ENCODE measurements around the gene ARHGAP18.

Gene ARHGAP18

DNA sequence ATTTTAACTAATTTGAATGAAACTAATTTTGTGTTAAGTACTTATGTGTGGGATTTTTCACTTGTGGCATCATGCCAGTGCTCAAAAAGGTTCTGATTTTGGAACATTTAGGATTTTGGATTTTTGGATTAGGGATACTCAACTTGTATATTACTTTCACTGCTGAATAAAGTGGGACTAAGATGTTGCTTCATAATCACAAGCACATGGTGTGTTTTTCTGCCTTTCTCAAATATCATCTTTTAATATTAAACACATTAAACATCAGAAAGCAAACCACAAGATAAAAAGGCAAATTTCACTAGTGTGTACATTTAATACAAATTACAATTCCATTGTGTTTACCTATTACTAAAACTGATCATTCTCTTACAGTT, 89.8 kb downstream of the ARHGAP18 start:
- H3K4me3 ChIP-seq (ENCODE audit: low read depth, low read length): no peak overlapping the region
- TF ChIP-seq, protein P1, sequence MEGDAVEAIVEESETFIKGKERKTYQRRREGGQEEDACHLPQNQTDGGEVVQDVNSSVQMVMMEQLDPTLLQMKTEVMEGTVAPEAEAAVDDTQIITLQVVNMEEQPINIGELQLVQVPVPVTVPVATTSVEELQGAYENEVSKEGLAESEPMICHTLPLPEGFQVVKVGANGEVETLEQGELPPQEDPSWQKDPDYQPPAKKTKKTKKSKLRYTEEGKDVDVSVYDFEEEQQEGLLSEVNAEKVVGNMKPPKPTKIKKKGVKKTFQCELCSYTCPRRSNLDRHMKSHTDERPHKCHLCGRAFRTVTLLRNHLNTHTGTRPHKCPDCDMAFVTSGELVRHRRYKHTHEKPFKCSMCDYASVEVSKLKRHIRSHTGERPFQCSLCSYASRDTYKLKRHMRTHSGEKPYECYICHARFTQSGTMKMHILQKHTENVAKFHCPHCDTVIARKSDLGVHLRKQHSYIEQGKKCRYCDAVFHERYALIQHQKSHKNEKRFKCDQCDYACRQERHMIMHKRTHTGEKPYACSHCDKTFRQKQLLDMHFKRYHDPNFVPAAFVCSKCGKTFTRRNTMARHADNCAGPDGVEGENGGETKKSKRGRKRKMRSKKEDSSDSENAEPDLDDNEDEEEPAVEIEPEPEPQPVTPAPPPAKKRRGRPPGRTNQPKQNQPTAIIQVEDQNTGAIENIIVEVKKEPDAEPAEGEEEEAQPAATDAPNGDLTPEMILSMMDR (IDR thresholded peaks at IDR 0.05; ENCODE audit: low read depth, low read length): no peak

DNA sequence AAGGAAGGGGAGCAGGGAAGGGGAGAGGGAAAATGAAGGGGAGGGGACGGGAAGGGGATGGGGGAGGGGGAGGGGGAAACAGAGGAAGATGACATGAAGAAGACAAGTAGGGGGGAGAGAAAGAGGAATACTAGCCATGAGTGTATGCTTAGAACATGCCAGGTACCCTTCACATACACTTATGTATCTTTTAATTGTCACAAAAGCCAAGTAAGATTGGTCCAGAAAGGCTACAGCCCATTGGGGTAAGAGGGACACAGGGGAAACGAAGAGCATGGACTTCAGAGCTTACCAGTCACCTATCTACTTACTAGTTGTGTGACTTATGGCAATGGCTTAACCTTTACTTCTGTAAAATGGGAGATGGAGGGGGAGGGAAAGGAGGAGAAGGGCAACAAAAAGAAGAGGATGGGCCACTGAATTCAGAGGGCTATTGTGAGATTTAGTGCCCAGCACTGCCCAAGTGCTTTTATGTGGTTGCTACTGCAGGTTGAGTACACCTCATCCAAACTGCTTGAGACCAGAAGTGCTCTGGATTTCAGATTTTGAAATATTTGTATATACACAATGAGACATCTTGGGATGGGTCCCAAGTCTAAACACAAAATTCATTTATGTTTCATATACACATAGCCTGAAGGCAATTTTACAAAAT, 90.3 kb downstream of the ARHGAP18 start:
- TF ChIP-seq, protein P1 (IDR thresholded peaks at IDR 0.05; ENCODE audit: low read depth, low read length): no peak
- H3K4me3 ChIP-seq (ENCODE audit: low read depth, low read length): no peak overlapping the region

DNA sequence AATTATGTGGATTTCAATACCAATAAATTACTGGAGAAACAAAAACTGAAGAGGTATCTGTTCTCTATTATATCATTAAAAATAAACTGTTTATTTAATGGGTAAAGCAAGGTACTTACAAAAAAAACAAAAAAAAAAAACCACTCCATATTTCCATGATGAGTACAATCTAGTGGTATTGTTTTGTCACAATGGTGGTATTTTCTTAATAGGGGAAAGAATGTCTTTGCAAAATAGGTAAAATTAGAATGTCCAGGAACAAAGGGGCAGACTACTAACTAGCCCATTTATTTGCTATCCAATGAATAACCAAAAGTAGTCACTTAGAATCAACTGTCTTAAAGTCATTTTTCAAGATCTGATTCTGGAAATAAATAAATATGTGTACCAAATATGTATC, 92.0 kb downstream of the ARHGAP18 start:
- TF ChIP-seq, protein P1 (IDR thresholded peaks at IDR 0.05; ENCODE audit: low read depth, low read length): no peak
- H3K4me3 ChIP-seq (ENCODE audit: low read depth, low read length): no peak overlapping the region

DNA sequence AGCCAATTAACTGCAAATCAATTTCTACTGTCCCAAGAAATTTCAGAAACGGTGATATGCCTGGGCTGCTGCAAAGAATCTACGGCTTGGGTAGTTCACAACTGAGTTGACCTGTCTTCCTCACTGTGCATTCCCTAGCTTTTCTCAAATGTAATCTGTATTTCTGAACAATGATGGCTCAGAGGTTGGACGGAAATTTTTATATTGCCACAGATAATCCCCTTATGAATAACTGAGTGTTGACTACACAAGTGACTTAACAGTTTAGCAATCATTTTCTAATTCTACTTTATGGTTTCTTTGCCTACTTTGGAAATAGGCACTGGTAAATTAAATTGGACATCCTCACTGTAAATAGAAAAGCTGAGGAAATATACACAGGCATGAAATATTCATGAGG, 94.5 kb downstream of the ARHGAP18 start:
- no peak overlapping the region for H3K4me3 ChIP-seq (ENCODE audit: low read depth, low read length)
- TF ChIP-seq, protein P1 (IDR thresholded peaks at IDR 0.05; ENCODE audit: low read depth, low read length): no peak

DNA sequence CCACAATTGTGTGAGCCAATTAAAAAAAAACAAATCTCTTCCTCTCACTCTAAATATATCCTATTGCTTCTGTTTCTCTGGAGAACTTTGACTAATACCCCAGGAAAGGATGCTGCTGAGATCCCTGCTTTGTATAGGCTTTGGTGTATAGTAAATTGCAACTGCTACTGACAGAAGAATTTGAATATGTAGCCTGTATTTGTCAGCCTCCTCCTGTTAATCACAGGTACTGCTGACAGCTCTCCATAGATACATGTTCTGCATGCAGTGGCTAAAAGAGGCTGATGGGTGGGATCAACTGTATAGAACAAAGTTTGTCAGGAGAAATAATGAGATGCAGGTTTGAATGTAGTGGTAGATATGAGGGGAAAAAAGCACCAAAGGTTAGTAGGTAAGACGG, 95.0 kb downstream of the ARHGAP18 start:
- no peak overlapping the region for H3K4me3 ChIP-seq (ENCODE audit: low read depth, low read length)

DNA sequence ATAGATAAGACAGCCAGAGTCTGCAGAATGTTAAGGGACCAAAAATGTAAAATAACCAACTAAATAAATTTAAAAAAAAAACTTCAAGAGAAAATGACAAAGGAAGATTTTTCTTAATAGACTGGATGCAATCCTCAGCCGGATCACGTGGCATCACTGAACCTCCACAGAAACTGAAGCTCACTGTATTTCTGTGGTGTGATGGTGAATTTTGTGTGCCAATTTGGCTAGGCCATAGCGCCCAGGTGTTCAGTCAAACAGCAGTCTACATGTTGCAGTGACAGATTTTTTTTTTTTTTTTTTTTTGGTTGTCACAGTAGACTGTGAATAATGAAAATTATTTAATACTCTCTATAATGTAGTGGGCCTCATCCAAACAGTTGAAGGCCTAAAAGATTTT, 95.5 kb downstream of the ARHGAP18 start:
- H3K4me3 ChIP-seq (ENCODE audit: low read depth, low read length): no peak overlapping the region

More for the DNA sequence above, 95.0 kb downstream of the ARHGAP18 start:
- TF ChIP-seq, protein P1 (IDR thresholded peaks at IDR 0.05; ENCODE audit: low read depth, low read length): no peak

DNA sequence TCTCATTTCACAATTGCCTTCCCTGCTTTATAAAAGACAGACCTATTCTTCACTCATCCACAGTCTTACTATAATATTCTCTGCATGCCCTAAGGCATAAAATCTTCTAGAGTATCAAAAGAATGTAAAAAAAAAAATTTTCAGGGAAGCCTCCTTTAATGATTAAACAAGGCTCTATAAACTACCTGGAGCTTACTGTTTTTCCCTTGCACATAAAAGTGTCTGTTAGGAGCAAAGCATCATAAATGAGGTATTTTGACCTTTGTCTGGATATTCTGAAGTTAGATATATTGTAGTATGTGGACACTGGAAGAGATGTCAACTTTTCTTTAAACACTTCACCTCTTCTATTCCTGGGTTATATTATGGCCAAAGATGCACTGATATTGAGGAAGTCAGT, 97.5 kb downstream of the ARHGAP18 start:
- TF ChIP-seq, protein P1 (IDR thresholded peaks at IDR 0.05; ENCODE audit: low read depth, low read length): no peak

More for the DNA sequence above, 95.5 kb downstream of the ARHGAP18 start:
- TF ChIP-seq, protein P1 (IDR thresholded peaks at IDR 0.05; ENCODE audit: low read depth, low read length): no peak

More for the DNA sequence above, 97.5 kb downstream of the ARHGAP18 start:
- no peak overlapping the region for H3K4me3 ChIP-seq (ENCODE audit: low read depth, low read length)
